IMR-90 (cell line): ENCODE results near the gene ELFN1. TPM values are rescaled to one million over a fixed set of nuclear protein-coding genes. Genes with fewer than 3 reads are reported as not detected.
"Not testable (repeated sequence)": the region's sequence is repeated elsewhere in the genome, so short reads cannot be mapped to it uniquely, and the experiment has no call there.

ENCODE experiments used
- ATAC-seq: fragments of 200-7000 bp; cut with Tn5 transposase; 2 replicates; pipeline ENCODE4 v1.9.1; 2020; ENCODE audit warnings: low read depth, mild to moderate bottlenecking, moderate library complexity
- BruUV-seq: library from RNA; stranded (reverse); fragments of 400-500 nt; replicated peaks from 2 replicates; lab custom pipeline; 2021; lab: Mats Ljungman, UMichigan
- CTCF ChIA-PET: fragments of 300-600 bp; formaldehyde crosslinking; extraction: SDS; loops from one replicate; lab custom pipeline; 2021; ENCODE audit warnings: antibody characterized with exemption; lab: Yijun Ruan, JAX
- POLR2A ChIA-PET: fragments of 300-600 bp; sonication (Branson Sonifier 250); formaldehyde crosslinking; loops from one replicate; lab custom pipeline; 2022; ENCODE audit warnings: antibody characterized with exemption; ENCODE audit not compliant: unreplicated experiment; lab: Charles Lee
- DNase-seq: peaks from one replicate; pipeline ENCODE4 v3.0.0; 2013
- H2AFZ ChIP-seq: replicated peaks from 2 replicates; pipeline ENCODE3; 2013; ENCODE audit warnings: low read length, mild to moderate bottlenecking; ENCODE audit not compliant: poor library complexity
- H2AK5ac ChIP-seq: 2 replicates; pipeline ENCODE4 v1.6.1; 2013; ENCODE audit warnings: low read depth, low read length, inconsistent platforms
- H2AK9ac ChIP-seq: replicated peaks from 2 replicates; pipeline ENCODE3; 2013; ENCODE audit warnings: mild to moderate bottlenecking, low read depth, low read length, moderate library complexity; ENCODE audit not compliant: poor library complexity
- H2BK120ac ChIP-seq: 2 replicates; pipeline ENCODE4 v1.6.1; 2013; ENCODE audit warnings: low read depth, low read length, inconsistent platforms
- H2BK15ac ChIP-seq: 3 replicates; pipeline ENCODE4 v1.6.1; 2013; ENCODE audit warnings: low read depth, low read length, inconsistent platforms
- H2BK20ac ChIP-seq: 2 replicates; pipeline ENCODE4 v1.6.1; 2013; ENCODE audit warnings: low read depth, mild to moderate bottlenecking, inconsistent platforms, low read length, moderate library complexity
- H2BK5ac ChIP-seq: 2 replicates; pipeline ENCODE4 v1.6.1; 2013; ENCODE audit warnings: mild to moderate bottlenecking, low read depth, low read length, inconsistent platforms; ENCODE audit not compliant: poor library complexity, severe bottlenecking
- H3K14ac ChIP-seq: replicated peaks from 2 replicates; pipeline ENCODE4 v1.6.1; 2013; ENCODE audit warnings: low read depth, low read length, inconsistent platforms
- H3K18ac ChIP-seq: 2 replicates; pipeline ENCODE4 v1.6.1; 2013; ENCODE audit warnings: low read depth, low read length, control low read depth
- H3K23ac ChIP-seq: 2 replicates; pipeline ENCODE4 v1.6.1; 2013; ENCODE audit warnings: low read depth, low read length, inconsistent platforms
- H3K27ac ChIP-seq: 2 replicates; pipeline ENCODE4 v1.5.1; 2013; ENCODE audit warnings: mild to moderate bottlenecking, control low read depth, low read length; ENCODE audit not compliant: insufficient read depth
- H3K27me3 ChIP-seq: 2 replicates; pipeline ENCODE4 v1.6.1; 2013; ENCODE audit warnings: low read length; ENCODE audit not compliant: control insufficient read depth, insufficient read depth
- H3K36me3 ChIP-seq: 2 replicates; pipeline ENCODE4 v1.6.1; 2013; ENCODE audit warnings: low read length, mixed read lengths; ENCODE audit not compliant: control insufficient read depth, insufficient read depth
- H3K4ac ChIP-seq: 2 replicates; pipeline ENCODE4 v1.6.1; 2013; ENCODE audit warnings: low read depth, low read length, inconsistent platforms
- H3K4me1 ChIP-seq: 2 replicates; pipeline ENCODE4 v1.6.1; 2013; ENCODE audit warnings: low read length, mixed read lengths; ENCODE audit not compliant: control insufficient read depth, insufficient read depth
- H3K4me2 ChIP-seq: 2 replicates; pipeline ENCODE4 v1.6.1; 2013; ENCODE audit warnings: low read depth, mild to moderate bottlenecking, control low read depth, low read length, moderate library complexity
- H3K4me3 ChIP-seq: 2 replicates; pipeline ENCODE4 v1.5.1; 2013; ENCODE audit warnings: low read depth, mild to moderate bottlenecking, control low read depth, low read length, moderate library complexity; ENCODE audit not compliant: insufficient read depth
- H3K56ac ChIP-seq: 2 replicates; pipeline ENCODE4 v1.6.1; 2013; ENCODE audit warnings: low read length, inconsistent platforms; ENCODE audit not compliant: insufficient read depth; ENCODE audit errors: extremely low read depth
- H3K79me1 ChIP-seq, 2 experiments: 2 replicates each; pipeline ENCODE4 v1.6.1; 2013; ENCODE audit warnings: low read length in 2 of 2, inconsistent platforms in 1 of 2, low read depth in 1 of 2
- H3K9ac ChIP-seq: 2 replicates; pipeline ENCODE4 v1.6.1; 2013; ENCODE audit warnings: low read depth, low read length, control low read depth
- H3K9me1 ChIP-seq: 2 replicates; pipeline ENCODE4 v1.6.1; 2013; ENCODE audit warnings: low read length, inconsistent platforms; ENCODE audit not compliant: insufficient read depth
- H3K9me3 ChIP-seq: 2 replicates; pipeline ENCODE4 v1.6.1; 2013; ENCODE audit warnings: low read length; ENCODE audit not compliant: control insufficient read depth, insufficient read depth
- H4K20me1 ChIP-seq: 2 replicates; pipeline ENCODE4 v1.6.1; 2013; ENCODE audit warnings: low read length, inconsistent platforms; ENCODE audit not compliant: insufficient read depth
- H4K5ac ChIP-seq: 2 replicates; pipeline ENCODE4 v1.6.1; 2013; ENCODE audit warnings: mild to moderate bottlenecking, low read depth, low read length, control low read depth
- H4K8ac ChIP-seq, 2 experiments: 2 replicates each; pipeline ENCODE4 v1.6.1; 2013; ENCODE audit warnings: low read depth in 2 of 2, low read length in 2 of 2, control low read depth in 1 of 2, inconsistent platforms in 1 of 2
- H4K91ac ChIP-seq: 2 replicates; pipeline ENCODE4 v1.6.1; 2013; ENCODE audit warnings: low read depth, low read length, inconsistent platforms; ENCODE audit not compliant: insufficient read depth
- WGBS, 2 experiments: methylation state at CpG; one replicate each; pipeline versions ENCODE4 v1.1.5 to v1.1.7; 2013; ENCODE audit warnings: missing lambda C conversion rate in 2 of 2; ENCODE audit not compliant: insufficient read length in 1 of 2; ENCODE audit errors: extremely low coverage in 2 of 2; 5-methylcytosine and 5-hydroxymethylcytosine counted together
- dilution Hi-C: fragments of 300-500 bp; cut with HindIII; formaldehyde crosslinking; loops from one replicate; pipeline ENCODE4 v1.14.3; 2018; ENCODE audit warnings: low sequenced_read_pairs; ENCODE audit not compliant: unreplicated experiment
- in situ Hi-C: fragments of 300-500 bp; cut with MboI; formaldehyde crosslinking; loops from 3 replicates; pipeline ENCODE4 v1.14.3; 2019; ENCODE audit warnings: low sequenced_read_pairs, inconsistent platforms, mixed read lengths
- intact Hi-C: fragments of 100-400 bp; cut with micrococcal nuclease; formaldehyde crosslinking; loops from 2 replicates; pipeline ENCODE4 v1.10.0; 2022
- polyA plus RNA-seq, 3 experiments: library from polyadenylated mRNA; depleted of rRNA; stranded (reverse); fragments of >200 nt; gene quantifications; 2 replicates each; pipeline ENCODE4 v1.2.3, GENCODE V29; 2012; ENCODE audit warnings: low replicate concordance in 1 of 3
- total RNA-seq: library from RNA; depleted of rRNA; stranded (reverse); fragments of >200 nt; gene quantifications from 2 replicates; pipeline ENCODE4 v1.2.3, GENCODE V29; 2012

ELFN1 gene
- total and polyA plus RNA-seq, 2 of the 4 experiments (the other 2 are of a cell fraction), result 1.6 to 5.2 TPM

DNA sequence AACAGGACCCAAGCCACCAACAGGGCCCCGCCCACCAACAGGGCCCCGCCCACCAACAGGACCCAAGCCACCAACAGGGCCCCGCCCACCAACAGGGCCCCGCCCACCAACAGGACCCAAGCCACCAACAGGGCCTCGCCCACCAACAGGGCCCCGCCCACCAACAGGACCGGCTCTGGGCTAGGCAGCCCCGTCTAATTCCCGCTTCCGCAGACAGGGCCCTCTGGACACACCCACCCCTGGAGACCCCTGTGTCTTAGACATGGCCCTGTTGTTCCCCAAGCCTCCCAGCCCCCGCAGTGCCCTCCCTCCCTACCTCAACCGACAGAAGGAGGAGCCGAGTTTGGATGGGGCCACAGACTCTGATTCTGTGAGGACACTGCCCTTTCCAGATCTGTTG is 49.2 kb downstream of the ELFN1 start:
- not testable (repeated sequence) for H3K14ac ChIP-seq

More for the DNA sequence above, 49.2 kb downstream of the ELFN1 start:
- H4K20me1 ChIP-seq, ATAC-seq, dilution Hi-C loops, H3K27me3 ChIP-seq, H2AK9ac ChIP-seq, H2AK5ac ChIP-seq, H3K9ac ChIP-seq, POLR2A ChIA-PET, H3K4me2 ChIP-seq, H2BK120ac ChIP-seq, H3K36me3 ChIP-seq, H3K27ac ChIP-seq, H2BK5ac ChIP-seq, H4K8ac ChIP-seq, H3K23ac ChIP-seq, H4K5ac ChIP-seq, H2BK20ac ChIP-seq, BruUV-seq, H3K56ac ChIP-seq, H4K91ac ChIP-seq, H3K79me1 ChIP-seq, H3K4me3 ChIP-seq, H3K4ac ChIP-seq, intact Hi-C loops, H2AFZ ChIP-seq, H3K18ac ChIP-seq, DNase-seq, H3K4me1 ChIP-seq, CTCF ChIA-PET, H3K9me1 ChIP-seq, H3K9me3 ChIP-seq, in situ Hi-C loops, H2BK15ac ChIP-seq: not testable (repeated sequence)
- 60% methylated on average over 1 of the region's 13 CpGs; no CpG with 5 or more reads in 1 of the 2 experiments for WGBS, 2 experiments
